IPS-18c (cell line): ENCODE results near the gene ENTREP3.
"Not testable (repeated sequence)": the region's sequence is repeated elsewhere in the genome, so short reads cannot be mapped to it uniquely, and the experiment has no call there.

ENCODE experiments used
- H3K4me3 ChIP-seq: 2 replicates; pipeline ENCODE4 v1.7.0; 2013; ENCODE audit warnings: low read depth, mild to moderate bottlenecking, low read length, moderate library complexity; ENCODE audit not compliant: insufficient read depth
- H3K9me3 ChIP-seq: one replicate; pipeline ENCODE4 v1.6.1; 2013; ENCODE audit warnings: mild to moderate bottlenecking, low read length, moderate library complexity; ENCODE audit not compliant: control insufficient read depth, insufficient read depth

Gene ENTREP3

GRCh38 chr1:155261493-155261851, 6.2 kb upstream of the ENTREP3 start:
- Histone ChIP-seq H3K4me3 (peak overlapping the region; percentile 67), H3K9me3 (no peaks in the 10 kb centered on the region)

DNA sequence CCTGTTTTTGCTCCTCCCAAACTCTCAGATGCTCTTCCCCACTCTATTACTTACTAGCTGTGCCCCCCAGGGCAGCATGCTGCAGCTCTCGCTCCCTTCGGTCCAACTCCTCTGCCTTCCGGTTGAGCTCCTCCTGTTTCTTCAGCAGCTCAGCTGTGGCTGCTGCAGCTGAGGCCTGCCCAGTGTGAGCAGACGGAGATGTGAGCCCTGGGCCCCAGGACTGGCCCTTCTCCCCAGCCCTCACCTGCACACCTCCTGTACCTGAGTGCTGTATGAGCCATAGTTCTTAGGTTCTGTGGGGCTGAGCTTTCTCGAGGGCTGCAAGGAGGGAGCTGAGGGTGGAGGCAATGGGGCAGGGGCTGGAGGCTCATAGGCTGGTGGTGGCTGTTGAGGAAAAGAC, 5.0 kb upstream of the ENTREP3 start:
- Histone ChIP-seq H3K4me3 (no peak overlapping the region), H3K9me3 (no peaks in the 10 kb centered on the region)

DNA sequence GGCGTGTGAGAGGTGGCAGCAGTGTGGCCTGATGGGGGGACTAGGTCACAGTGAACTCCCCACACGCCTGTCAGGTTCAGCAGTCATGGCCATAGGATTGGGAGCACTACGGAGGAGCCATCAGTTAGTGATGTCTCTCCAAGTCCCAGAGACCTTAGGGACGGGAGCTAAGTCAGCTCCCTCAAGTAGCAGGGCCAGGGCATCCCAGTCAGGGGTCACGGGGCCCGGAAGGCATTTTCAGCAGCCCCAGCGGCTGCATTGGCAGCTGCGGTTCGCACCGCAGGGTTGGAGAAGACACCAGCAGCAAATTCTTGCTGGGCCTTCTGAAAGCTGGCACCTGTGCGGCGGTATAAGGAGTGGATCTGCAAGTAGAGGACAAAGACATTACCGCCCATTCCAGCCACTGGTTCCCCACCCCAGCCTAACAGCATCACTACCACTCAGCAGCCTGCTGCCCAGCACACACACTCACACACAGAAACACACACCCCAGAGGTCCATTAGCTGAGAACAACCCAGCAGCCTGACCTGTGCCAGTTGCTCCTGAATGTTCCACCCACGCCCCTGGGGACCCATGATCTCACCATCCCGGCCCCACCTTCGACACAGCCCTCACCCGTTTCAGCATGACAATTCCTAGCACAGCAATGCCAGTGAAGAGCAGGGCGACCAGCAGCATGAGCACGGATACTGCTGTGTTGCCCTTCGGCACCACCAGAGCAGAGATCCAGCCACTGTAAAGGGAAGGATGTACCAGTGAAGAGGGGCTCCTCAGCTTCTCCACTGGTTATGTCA, 972 bp upstream of the ENTREP3 start:
- no peaks in the 10 kb centered on the region for H3K9me3 ChIP-seq
- peak overlapping the region; percentile 78; the same call in 1 of the 2 replicates for H3K4me3 ChIP-seq

DNA sequence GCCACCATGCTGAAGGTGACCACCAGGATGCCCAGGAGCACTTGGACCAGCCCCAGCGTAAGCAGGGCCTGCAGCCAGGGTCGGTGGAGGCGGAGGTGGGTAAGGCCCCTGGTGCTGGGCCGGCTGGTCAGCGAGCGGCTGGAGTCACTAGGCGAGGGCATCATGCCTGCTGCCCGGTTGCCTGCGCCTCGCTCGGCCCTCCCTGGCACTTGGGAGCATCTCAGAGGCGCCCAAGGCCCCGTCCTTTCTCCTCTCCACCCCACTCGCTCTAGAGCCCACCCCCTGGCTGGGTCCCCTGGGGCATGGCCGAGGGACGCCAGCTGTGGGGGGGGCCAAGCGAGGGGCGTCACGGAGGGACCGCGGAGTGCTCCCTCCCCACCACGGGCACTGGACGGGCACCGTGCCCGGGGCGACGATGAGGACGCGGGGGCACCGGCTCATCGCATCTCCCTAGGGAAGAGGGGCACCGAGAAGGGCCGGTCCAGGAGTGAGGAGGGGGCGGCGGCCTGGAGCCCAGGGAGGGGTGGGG, 505 bp downstream of the ENTREP3 start:
- H3K9me3 ChIP-seq = peaks cover 2% of the 10 kb centered on the region

GRCh38 chr1:155254228-155254713, 1.0 kb downstream of the ENTREP3 start:
- peaks cover 2% of the 10 kb centered on the region for H3K9me3 ChIP-seq
- peak overlapping the region; percentile 78 for H3K4me3 ChIP-seq

More for the DNA sequence above, 505 bp downstream of the ENTREP3 start:
- peak overlapping the region; percentile 78 for H3K4me3 ChIP-seq

- Histone ChIP-seq H3K9me3 (peaks cover 2% of the 10 kb centered on the region), H3K4me3 (peak overlapping the region; percentile 31)
Measured at GRCh38 chr1:155253797-155254196, 1.5 kb downstream of the ENTREP3 start.

DNA sequence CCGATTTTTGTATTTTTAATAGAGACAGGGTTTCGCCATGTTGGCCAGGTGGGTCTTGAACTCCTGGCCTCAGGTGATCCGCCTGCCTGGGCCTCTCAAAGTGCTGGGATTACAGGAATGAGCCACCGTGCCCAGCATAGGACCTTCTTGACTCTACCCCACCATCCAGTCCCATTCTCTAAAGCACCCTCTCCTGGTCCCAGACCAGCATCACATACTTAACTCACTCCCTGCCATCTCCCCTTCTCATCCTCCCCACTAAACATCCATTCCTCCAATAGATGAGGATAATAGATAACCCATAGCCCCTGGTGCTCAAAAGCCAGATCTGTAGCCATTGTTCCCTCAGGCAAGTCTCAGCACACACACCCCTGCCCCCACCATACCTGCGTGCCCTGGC, 2.1 kb downstream of the ENTREP3 start:
- H3K4me3 ChIP-seq = peak overlapping the region; percentile 31; the same call in 1 of the 2 replicates
- H3K9me3 ChIP-seq = peaks cover 2% of the 10 kb centered on the region

- H3K9me3 ChIP-seq = peaks cover 2% of the 10 kb centered on the region
- no peak overlapping the region for H3K4me3 ChIP-seq
Measured at GRCh38 chr1:155251566-155251965, 3.7 kb downstream of the ENTREP3 start.

GRCh38 chr1:155250633-155251449, 4.4 kb downstream of the ENTREP3 start:
- Histone ChIP-seq H3K9me3 (peaks cover 2% of the 10 kb centered on the region), H3K4me3 (peak overlapping the region; percentile 74)

DNA sequence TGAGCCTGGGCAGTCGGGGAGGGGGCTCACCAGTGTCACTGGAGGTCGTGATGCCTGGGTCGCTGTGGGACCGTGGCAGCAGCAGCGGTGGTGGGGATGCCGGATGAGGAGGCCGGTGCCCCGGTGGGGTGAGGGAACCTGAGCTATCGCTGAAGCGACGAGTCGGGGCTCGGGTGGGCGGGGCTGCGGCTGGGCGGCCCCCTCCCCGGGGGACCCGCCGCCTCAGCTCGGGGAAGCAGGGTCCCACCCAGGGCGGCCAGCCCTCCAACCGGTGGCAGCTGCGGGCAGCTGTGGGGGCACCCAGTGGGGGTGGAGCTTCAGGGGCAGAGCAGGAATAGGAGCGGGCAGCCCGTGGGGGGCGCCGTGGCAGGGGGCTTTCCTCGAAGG, 5.0 kb downstream of the ENTREP3 start:
- H3K9me3 ChIP-seq = peaks cover 2% of the 10 kb centered on the region
- H3K4me3 ChIP-seq = peak overlapping the region; percentile 74

GRCh38 chr1:155247667-155248553, 7.4 kb downstream of the ENTREP3 start:
- H3K9me3 ChIP-seq = peaks cover 2% of the 10 kb centered on the region
- no peak overlapping the region for H3K4me3 ChIP-seq

GRCh38 chr1:155246796-155247195, 8.5 kb downstream of the ENTREP3 start:
- H3K4me3 ChIP-seq, H3K9me3 ChIP-seq: not testable (repeated sequence)

- no peaks in the 10 kb centered on the region for H3K9me3 ChIP-seq
- H3K4me3 ChIP-seq = peak overlapping the region; percentile 56
Measured at GRCh38 chr1:155245163-155245524, 10.1 kb downstream of the ENTREP3 start.

DNA sequence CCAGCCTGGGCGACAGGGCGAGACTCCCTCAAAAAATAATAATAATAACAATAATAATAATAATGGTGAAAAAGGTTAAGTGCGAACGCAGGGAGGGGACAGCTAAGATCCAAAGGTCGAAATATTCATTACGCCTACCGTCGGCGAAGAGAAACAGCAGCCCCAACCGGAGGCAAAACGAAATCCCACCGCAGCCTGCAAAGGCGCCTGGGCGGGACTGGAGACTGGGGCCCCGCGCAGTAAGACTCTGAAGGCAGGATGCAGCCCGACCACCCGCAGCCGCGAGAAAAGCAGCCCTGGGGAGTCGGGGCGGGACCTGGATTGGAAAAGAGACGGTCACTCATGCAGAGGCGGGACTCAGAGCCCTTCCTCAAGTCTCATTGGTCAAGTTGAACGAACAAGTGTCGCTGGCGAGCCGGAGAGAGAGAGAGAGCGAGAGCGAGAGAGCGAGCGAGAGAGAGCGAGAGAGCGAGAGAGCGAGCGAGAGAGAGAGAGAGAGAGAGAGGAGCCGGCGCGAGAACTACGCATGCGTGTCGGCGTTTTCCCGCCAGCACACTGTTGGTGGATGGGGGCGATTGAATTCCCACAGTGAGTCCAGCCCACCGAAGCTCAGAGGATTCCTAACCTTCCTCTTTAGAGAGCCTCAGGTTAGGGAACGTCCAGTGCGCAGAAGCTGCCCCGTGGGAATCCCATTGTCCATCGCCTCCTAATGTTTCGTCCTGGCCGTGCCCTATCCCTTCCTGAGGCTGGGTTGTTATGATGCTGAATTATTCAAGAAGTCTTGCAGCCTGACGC, 10.7 kb downstream of the ENTREP3 start:
- H3K4me3 ChIP-seq = peak overlapping the region; percentile 73
- no peaks in the 10 kb centered on the region for H3K9me3 ChIP-seq

GRCh38 chr1:155242805-155243358, 12.4 kb downstream of the ENTREP3 start:
- Histone ChIP-seq H3K9me3 (no peaks in the 10 kb centered on the region), H3K4me3 (no peak overlapping the region)

GRCh38 chr1:155241841-155242264, 13.4 kb downstream of the ENTREP3 start:
- Histone ChIP-seq H3K9me3 (no peaks in the 10 kb centered on the region), H3K4me3 (no peak overlapping the region)
